ENCODE data around the gene RPL15. TPM values are rescaled to one million over a fixed set of nuclear protein-coding genes. Genes with fewer than 3 reads are reported as not detected.

The RPL15 gene
- total RNA-seq, 4 donors from 2014 or later: 1,296 to 1,829 (median 1,447) TPM

GRCh38 chr3:23953523-23953922, 36.6 kb downstream of the RPL15 start:
- Histone ChIP-seq H3K4me3 (no peak overlapping the region), H3K36me3 (peaks cover 0 to 25% (median 0%) of the 10 kb centered on the region in 3 donors), H3K27me3 (peaks cover 0 to 3% of the 10 kb centered on the region in 2 donors), H3K27ac (no peak overlapping the region), H3K4me1 (peaks cover 0 to 71% (median 28%) of the 10 kb centered on the region in 4 donors), H3K9me3 (no peaks in the 10 kb centered on the region)
- DNase-seq (ENCODE audit: low spot score in 2 of 2): no peak
- TF ChIP-seq CTCF (IDR thresholded peaks at IDR 0.05) (no peak), POLR2A (IDR thresholded peaks at IDR 0.05) (no peak), EP300 (IDR thresholded peaks at IDR 0.05) (no peak)
- WGBS, 2 donors: 75 to 79% methylated on average over 1 of the region's 1 CpG

- H3K27ac ChIP-seq: no peak overlapping the region
- 85 to 89% methylated on average over 5 of the region's 5 CpGs for WGBS, 2 donors
Measured at GRCh38 chr3:23954144-23954543, 37.2 kb downstream of the RPL15 start.

DNA sequence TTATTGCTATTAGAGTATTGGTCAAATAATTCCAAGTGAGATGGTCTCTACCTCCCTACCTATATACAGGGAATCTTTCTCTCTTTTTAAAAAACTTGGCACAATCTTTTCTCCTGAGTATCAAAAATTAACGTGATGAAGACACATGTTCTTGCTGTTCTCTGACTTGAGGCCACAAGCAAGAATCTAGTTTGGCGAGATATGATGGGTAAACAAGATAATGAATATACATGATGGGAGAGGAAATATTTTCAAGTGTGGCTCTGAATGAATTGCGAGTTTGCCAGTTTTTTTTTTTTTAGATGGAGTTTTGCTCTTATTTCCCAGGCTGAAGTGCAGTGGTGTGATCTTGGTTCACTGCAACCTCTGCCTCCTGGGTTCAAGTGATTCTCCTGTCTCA, 39.8 kb downstream of the RPL15 start:
- Histone ChIP-seq H3K4me1 (peaks cover 0 to 43% (median 12%) of the 10 kb centered on the region in 4 donors), H3K27me3 (peaks cover 0 to 3% of the 10 kb centered on the region in 2 donors), H3K4me3 (no peak overlapping the region), H3K27ac (no peak overlapping the region), H3K36me3 (peaks cover 0 to 51% (median 3%) of the 10 kb centered on the region in 3 donors), H3K9me3 (no peaks in the 10 kb centered on the region)
- DNase-seq (ENCODE audit: low spot score in 2 of 2): no peak
- TF ChIP-seq POLR2A (IDR thresholded peaks at IDR 0.05): no peak
- TF ChIP-seq CTCF (IDR thresholded peaks at IDR 0.05): no peak
- WGBS, 2 donors: 83 to 84% methylated on average over 3 of the region's 3 CpGs

More at GRCh38 chr3:23954144-23954543, 37.2 kb downstream of the RPL15 start:
- Histone ChIP-seq H3K27me3 (peaks cover 0 to 3% of the 10 kb centered on the region in 2 donors), H3K9me3 (no peaks in the 10 kb centered on the region), H3K4me3 (no peak overlapping the region), H3K4me1 (peaks cover 0 to 68% (median 25%) of the 10 kb centered on the region in 4 donors), H3K36me3 (peaks cover 0 to 27% (median 0%) of the 10 kb centered on the region in 3 donors)
- TF ChIP-seq POLR2A (IDR thresholded peaks at IDR 0.05) (no peak), CTCF (IDR thresholded peaks at IDR 0.05) (no peak), EP300 (IDR thresholded peaks at IDR 0.05) (no peak)
- no peak for DNase-seq (ENCODE audit: low spot score in 2 of 2)

DNA sequence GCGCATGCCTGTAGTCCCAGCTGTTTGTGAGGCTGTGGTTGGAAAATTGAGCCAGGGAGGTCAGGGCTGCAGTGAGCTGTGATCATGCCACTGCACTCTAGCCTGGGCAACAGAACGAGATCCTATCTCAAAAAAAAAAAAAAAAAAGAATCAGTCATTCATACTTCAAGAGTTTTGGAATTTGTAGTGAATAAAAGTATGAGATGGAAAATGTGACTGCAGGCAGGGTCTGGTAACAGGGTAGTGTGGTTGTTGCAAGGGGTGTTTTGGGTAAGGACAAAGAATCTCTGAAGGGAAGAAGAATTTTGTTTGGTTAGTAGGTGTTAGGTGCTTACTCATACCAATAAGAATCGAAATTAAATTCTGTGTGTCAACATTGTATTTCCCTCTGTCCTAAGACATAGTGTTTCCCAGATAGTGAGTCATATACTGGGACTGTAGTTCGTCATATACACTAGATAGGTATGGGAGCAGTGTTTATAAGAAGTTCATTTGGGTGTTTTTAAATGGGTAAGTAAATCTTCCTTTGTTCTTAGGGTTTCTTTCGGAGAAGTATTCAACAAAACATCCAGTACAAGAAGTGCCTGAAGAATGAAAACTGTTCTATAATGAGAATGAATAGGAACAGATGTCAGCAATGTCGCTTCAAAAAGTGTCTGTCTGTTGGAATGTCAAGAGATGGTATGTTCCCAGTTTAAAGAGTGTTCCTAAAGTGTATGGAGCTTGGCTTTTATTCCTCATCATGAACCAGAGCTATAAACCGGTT, 42.4 kb downstream of the RPL15 start:
- TF ChIP-seq POLR2A (IDR thresholded peaks at IDR 0.05) (no peak), CTCF (IDR thresholded peaks at IDR 0.05) (no peak), EP300 (IDR thresholded peaks at IDR 0.05) (no peak)
- WGBS, 2 donors: 64 to 70% methylated on average over 7 of the region's 7 CpGs
- Histone ChIP-seq H3K36me3 (peaks cover 3 to 76% (median 4%) of the 10 kb centered on the region in 3 donors), H3K4me3 (no peak overlapping the region), H3K9me3 (no peaks in the 10 kb centered on the region), H3K27ac (no peak overlapping the region), H3K27me3 (peaks cover 0 to 3% of the 10 kb centered on the region in 2 donors), H3K4me1 (peaks cover 0 to 25% (median 0%) of the 10 kb centered on the region in 4 donors)
- DNase-seq (ENCODE audit: low spot score in 2 of 2): no peak

DNA sequence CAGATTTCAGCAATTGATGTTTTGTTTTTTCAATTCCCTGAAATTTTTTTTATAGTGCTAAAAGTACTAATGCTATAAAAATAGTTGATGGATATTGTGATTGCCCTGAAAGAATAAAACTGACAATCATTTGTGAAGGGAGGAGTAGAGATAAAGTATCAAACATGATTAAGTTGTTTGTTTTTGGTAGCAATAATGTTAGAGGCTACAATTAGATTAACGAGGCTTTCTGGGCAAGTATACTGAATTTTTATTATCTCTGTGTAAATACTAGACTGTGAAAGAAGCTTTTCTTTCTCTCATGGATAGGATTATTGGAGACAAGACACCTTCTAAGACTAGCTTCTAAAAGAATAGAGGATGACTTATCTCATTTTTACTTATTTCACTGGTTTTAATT, 43.7 kb downstream of the RPL15 start:
- Histone ChIP-seq H3K9me3 (no peaks in the 10 kb centered on the region), H3K4me1 (peaks cover 0 to 21% (median 0%) of the 10 kb centered on the region in 4 donors), H3K36me3 (peaks cover 3 to 84% (median 7%) of the 10 kb centered on the region in 3 donors), H3K27ac (no peak overlapping the region), H3K4me3 (no peak overlapping the region), H3K27me3 (no peaks in the 10 kb centered on the region)
- no peak for DNase-seq (ENCODE audit: low spot score in 2 of 2)
- 48 to 68% methylated on average over 1 of the region's 1 CpG for WGBS, 2 donors
- no peak for TF ChIP-seq EP300 (IDR thresholded peaks at IDR 0.05)
- no peak for TF ChIP-seq POLR2A (IDR thresholded peaks at IDR 0.05)
- TF ChIP-seq CTCF (IDR thresholded peaks at IDR 0.05): no peak

Measured in tibial nerve (tissue), 4 donors.